Measurements from ENCODE around the gene AUTS2. TPM values are rescaled to one million over a fixed set of nuclear protein-coding genes. Genes with fewer than 3 reads are reported as not detected.

The AUTS2 gene
- polyA plus RNA-seq, 3 donors = 3.1 to 8.3 (median 7.9) TPM

- 71 to 94% (median 92%) methylated on average over 7 of the region's 7 CpGs for WGBS, 3 donors
These were observed 238.4 kb downstream of the AUTS2 start for GRCh38 chr7:69836702-69837101.

GRCh38 chr7:69837387-69838068, 239.3 kb downstream of the AUTS2 start:
- no peak overlapping the region for H3K27ac ChIP-seq (ENCODE audit: low read depth, low read length)
- 73 to 76% (median 75%) methylated on average over 6 of the region's 6 CpGs for WGBS, 3 donors

More at GRCh38 chr7:69836702-69837101, 238.4 kb downstream of the AUTS2 start:
- no peak overlapping the region for H3K27ac ChIP-seq (ENCODE audit: low read depth, low read length)

- 87 to 90% (median 89%) methylated on average over 2 of the region's 2 CpGs for whole genome bisulfite sequencing, 3 donors
These were observed 241.5 kb downstream of the AUTS2 start for GRCh38 chr7:69839782-69840181.

GRCh38 chr7:69840248-69840647, 242.0 kb downstream of the AUTS2 start:
- WGBS, 3 donors = 75 to 81% (median 75%) methylated on average over 3 of the region's 3 CpGs
- no peak overlapping the region for H3K27ac ChIP-seq (ENCODE audit: low read depth, low read length)

More at GRCh38 chr7:69839782-69840181, 241.5 kb downstream of the AUTS2 start:
- no peak overlapping the region for H3K27ac ChIP-seq (ENCODE audit: low read depth, low read length)

- no peak overlapping the region for H3K27ac ChIP-seq (ENCODE audit: low read depth, low read length)
- 86 to 91% (median 89%) methylated on average over 2 of the region's 2 CpGs for WGBS, 3 donors
These were observed 245.4 kb downstream of the AUTS2 start for GRCh38 chr7:69843653-69844052.

- WGBS, 3 donors = 44 to 65% (median 60%) methylated on average over 4 of the region's 4 CpGs
- H3K27ac ChIP-seq (ENCODE audit: low read depth, low read length) = no peak overlapping the region
These were observed 246.1 kb downstream of the AUTS2 start for GRCh38 chr7:69844264-69844868.

- no peak overlapping the region for H3K27ac ChIP-seq (ENCODE audit: low read depth, low read length)
- 60 to 66% (median 62%) methylated on average over 3 of the region's 3 CpGs for WGBS, 3 donors
These were observed 247.6 kb downstream of the AUTS2 start for GRCh38 chr7:69845721-69846495.

- WGBS, 3 donors = 55 to 72% (median 63%) methylated on average over 6 of the region's 6 CpGs
- no peak overlapping the region for H3K27ac ChIP-seq (ENCODE audit: low read depth, low read length)
These were observed 249.8 kb downstream of the AUTS2 start for GRCh38 chr7:69847921-69848612.

- 45 to 80% (median 66%) methylated on average over 2 of the region's 2 CpGs for WGBS, 3 donors
These were observed 251.0 kb downstream of the AUTS2 start for GRCh38 chr7:69849268-69849667.

GRCh38 chr7:69857014-69857413, 258.7 kb downstream of the AUTS2 start:
- WGBS, 3 donors = 95 to 96% (median 95%) methylated on average over 6 of the region's 6 CpGs
- no peak overlapping the region for H3K27ac ChIP-seq (ENCODE audit: low read depth, low read length)

More at GRCh38 chr7:69849268-69849667, 251.0 kb downstream of the AUTS2 start:
- no peak overlapping the region for H3K27ac ChIP-seq (ENCODE audit: low read depth, low read length)

GRCh38 chr7:69858471-69858870, 260.2 kb downstream of the AUTS2 start:
- 85 to 98% (median 96%) methylated on average over 1 of the region's 1 CpG for WGBS, 3 donors
- no peak overlapping the region for H3K27ac ChIP-seq (ENCODE audit: low read depth, low read length)

GRCh38 chr7:69859342-69859741, 261.1 kb downstream of the AUTS2 start:
- WGBS, 3 donors = 26 to 81% (median 75%) methylated on average over 1 of the region's 1 CpG
- H3K27ac ChIP-seq (ENCODE audit: low read depth, low read length) = no peak overlapping the region

GRCh38 chr7:69860486-69860885, 262.2 kb downstream of the AUTS2 start:
- H3K27ac ChIP-seq (ENCODE audit: low read depth, low read length) = no peak overlapping the region
- WGBS, 3 donors = 40 to 95% (median 92%) methylated on average over 3 of the region's 3 CpGs

GRCh38 chr7:69860941-69861622, 262.8 kb downstream of the AUTS2 start:
- H3K27ac ChIP-seq (ENCODE audit: low read depth, low read length) = no peak overlapping the region
- 71 to 92% (median 85%) methylated on average over 3 of the region's 3 CpGs for WGBS, 3 donors

- WGBS, 3 donors = 54 to 72% (median 63%) methylated on average over 5 of the region's 5 CpGs
- H3K27ac ChIP-seq (ENCODE audit: low read depth, low read length) = no peak overlapping the region
These were observed 264.3 kb downstream of the AUTS2 start for GRCh38 chr7:69862413-69863064.

- H3K27ac ChIP-seq (ENCODE audit: low read depth, low read length) = no peak overlapping the region
- 71 to 85% (median 80%) methylated on average over 1 of the region's 1 CpG for WGBS, 3 donors
These were observed 266.0 kb downstream of the AUTS2 start for GRCh38 chr7:69864274-69864673.

GRCh38 chr7:69864822-69865221, 266.5 kb downstream of the AUTS2 start:
- 73 to 76% (median 74%) methylated on average over 4 of the region's 4 CpGs for WGBS, 3 donors
- H3K27ac ChIP-seq (ENCODE audit: low read depth, low read length) = no peak overlapping the region

- WGBS, 3 donors = 64 to 94% (median 74%) methylated on average over 4 of the region's 4 CpGs
These were observed 270.6 kb downstream of the AUTS2 start for GRCh38 chr7:69868921-69869320.

More at GRCh38 chr7:69868921-69869320, 270.6 kb downstream of the AUTS2 start:
- H3K27ac ChIP-seq (ENCODE audit: low read depth, low read length) = no peak overlapping the region
